Measurements from ENCODE around the gene PXYLP1.

The PXYLP1 gene

DNA sequence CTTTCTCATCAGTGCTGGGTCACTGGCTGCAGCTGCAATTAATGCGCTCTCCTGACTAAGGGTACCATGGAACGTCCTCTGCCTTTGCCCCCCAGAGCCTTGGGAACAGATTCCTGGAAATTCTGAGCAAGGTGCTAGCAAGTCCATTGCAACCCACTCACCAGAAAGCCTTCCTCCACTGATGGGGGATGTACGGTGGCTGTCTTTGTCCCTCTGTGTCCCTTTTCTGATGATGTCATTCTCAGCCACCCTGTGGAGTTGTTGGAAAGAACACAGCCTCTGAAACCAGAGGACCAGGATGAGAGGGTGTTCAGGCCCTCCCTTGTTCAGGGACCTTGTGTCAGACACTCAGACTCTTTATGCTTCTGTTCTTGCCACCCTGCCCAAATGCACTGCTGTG, 98.6 kb downstream of the PXYLP1 start:
- DNase-seq = no peak

DNA sequence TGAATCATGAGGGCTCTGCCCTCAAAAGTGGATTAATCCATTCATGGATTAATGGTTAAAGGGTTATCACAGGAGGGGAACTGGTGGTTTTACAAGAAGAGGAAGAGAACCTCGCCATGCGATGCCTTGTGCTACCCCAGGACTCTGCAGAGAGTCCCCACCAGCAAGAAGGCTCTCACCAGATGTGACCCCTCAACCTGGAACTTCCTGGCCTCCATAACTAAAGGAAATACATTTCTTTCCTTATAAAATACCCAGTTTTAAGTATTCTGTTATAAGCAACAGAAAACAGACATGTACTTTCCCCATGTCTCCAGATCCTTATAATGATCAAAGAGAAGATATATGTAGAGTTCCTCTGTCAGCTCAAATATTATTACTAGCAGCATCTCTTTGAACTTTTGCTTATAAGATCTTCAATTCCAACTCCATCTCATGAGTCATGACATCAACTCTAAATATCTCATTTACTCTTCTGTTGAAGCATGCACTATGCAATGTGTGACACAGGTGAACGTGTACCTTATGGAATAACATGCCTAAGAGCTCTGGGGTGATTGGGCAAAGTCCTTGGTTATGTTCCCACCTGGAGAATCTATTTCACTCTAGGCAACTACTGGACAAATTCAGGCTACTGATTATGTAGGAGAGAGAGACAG, 99.2 kb downstream of the PXYLP1 start:
- DNase-seq = no peak

DNA sequence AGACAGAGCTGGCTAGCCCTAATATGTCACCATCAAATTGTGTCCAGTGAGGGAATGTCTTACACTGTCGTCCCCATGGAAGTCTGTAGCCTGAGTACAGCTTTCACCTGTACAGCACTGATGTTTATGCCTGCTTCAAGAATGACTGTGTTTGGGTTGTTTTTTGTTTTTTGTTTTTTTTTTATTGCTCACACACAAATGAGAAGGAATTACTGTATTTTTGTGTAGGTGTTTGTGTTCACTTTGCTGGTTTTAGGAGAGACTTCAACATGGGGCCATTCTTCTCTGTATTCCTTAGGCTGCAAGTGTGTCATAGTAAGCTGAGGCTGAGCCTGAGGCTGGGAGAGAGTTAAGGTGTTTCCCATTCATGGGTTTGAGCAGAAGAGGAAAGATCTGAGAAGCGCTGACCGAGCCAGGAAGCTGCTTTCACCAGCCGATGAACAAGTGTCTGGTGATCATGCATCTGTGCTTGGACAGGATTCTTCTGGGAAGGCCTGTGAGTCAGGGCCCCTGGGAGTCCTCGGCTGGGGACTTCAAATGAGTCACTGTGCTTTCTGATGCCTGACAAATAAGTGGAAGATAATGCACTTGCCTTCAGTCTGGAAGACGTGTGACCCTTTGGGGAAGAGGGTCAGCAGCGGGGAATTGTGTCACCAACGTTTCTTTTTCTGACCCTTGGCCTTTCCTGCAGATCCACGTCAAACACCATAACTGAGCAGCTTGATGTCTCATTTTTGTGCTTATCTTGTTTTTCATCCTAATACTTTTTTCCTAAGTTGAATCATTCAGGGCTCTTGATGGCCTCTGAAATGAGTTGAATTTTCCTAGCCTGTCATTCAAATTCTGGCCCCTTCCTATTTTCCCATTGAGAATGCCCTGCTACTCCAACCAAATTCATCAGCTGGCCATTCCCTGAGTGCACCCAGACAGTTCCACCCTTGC, 100.0 kb downstream of the PXYLP1 start:
- DNase-seq = no peak

DNA sequence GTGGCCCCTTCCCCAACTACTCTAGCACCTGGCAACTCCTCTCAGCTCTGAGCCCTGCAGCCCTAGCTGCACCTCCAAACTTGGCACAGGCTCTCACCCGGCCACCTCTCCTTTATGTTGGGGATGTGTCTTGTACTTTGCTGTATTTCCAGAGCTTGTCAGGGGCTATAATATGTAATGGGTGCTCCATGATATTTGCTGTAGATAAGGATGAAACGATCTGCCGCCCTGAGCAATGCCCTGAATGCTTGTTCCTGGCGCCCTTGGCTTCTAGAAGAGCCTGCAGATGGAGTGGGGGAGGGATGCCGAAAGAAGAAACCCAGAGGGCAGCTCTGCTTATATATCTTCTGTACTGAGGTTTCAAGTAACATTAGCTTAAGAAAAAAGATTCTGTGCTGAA, 100.8 kb downstream of the PXYLP1 start:
- DNase-seq = no peak

DNA sequence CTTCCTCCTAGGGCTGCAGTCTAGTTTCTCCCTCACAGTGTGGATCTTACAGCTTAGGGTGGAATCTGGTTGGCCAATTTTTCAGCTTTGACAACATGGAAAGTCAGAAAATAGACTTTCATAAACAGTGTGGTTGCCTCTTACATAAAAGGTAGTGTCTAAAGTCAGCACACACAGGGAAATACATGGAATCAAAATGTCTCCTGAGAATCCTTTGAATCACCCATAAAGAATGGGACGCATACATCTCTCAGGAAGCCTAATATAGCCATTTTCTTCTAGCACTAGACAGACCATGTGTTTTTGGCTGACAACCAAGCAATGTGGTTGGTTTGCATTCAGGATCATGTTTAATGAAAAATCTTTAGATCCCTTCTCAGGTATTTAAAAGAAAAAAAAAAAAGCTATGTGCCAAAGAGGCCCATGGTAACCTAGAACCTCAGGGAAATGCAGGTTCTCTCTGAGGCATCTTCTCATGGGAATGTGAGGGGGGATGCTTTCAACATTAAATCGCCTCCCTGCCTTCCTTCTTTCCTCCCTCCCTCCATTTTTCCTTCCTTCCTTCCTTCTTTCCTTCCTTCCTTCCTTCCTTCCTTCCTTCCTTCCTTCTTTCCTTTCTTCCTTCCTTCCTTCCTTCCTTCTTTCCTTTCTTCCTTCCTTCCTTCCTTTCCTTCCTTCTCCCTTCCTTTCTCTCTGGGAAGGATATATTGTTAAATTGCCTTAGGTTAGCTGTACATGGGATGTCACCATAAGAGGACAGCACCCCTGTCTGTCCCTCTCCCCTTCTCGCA, 102.4 kb downstream of the PXYLP1 start:
- DNase-seq = no peak

DNA sequence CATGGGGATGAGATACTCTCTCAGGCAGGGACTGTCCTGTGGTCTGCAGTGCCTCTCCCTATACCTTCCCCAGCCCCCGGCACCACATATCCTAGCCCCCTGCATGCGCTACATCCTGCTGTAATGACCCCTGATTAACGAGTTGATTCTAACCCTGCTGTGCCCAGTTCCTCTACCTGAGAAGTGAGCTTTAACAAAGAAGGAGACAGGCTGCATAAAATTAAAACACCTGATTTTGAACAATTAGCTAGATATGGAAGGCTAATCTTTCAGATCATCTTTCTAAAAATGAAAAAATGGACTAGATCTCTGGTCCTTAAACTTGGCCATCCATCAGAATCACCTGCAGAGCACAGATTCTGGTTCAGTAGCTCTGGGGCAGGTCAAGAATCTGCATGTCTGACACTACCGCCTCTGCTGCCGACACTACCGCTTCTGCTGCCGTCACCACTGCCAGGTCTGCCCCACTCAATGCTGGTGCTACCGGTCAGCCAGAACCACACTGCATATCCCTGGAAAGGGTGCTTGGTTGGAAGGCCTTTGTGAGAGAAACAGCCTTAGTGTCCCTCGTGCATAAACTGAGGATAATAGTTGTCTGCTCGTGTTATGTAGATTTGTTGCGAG, 103.1 kb downstream of the PXYLP1 start:
- no peak for DNase-seq

DNA sequence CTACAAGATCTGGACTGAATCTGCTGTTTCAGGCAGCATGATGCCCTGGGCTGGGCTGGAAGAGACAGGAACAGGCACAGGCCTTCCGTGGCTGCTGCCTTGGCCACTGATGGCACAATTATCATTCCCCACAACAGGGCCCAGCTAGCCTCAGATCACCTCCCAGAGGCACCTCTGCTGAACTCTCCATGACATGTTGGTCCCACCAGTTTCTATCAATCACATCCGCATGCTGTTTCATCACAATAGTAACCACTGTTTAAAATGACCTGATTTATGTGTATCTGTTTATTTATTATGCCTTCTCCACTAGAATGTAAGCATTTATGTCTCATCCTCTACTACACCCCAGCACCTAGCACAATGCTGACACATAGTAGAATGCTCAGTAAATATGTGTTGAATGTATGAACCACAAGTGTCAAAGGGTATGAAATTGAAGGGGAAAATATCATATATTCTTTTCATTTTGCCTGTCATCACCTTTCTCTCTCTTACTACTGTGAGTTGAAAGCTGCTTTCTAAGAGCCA, 104.0 kb downstream of the PXYLP1 start:
- no peak for DNase-seq

DNA sequence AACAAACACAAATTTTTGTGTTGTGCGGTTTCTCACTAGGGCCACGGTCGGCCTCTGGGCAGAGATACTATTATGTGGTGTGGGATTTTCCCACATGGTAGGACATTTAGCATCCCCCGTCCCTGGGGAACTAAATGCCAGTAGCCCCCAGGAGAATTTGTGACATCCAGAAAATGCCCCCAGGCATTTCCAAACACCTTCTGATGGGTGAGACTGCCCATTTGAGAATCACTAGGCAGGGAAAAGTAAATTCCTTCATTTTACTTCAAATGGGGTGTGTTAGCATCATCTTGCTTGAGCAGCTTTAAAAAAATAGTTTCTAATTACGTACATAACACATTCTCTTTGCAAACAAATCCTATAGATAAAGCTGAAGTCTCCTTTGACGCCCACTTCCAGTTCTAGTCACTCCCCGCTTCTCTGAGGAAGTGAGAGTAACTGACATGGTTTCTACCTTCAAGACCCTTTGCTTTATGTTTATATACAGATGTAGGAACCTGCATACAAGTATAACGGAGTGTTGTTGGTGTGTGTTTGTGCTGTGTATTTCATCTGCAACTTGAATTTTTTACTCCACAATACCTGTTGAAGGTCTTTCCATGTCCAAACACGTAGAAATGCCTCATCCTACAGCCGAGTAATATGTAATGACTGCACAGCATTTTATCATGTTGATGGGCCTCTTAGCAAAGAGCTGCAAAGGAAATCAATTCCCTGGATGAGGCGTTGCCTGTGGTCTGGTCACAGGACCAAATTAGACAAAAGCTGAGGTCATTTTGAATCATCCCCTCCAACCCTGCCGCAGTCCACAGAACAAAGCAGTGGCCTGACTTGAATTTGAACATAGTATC, 105.3 kb downstream of the PXYLP1 start:
- DNase-seq = no peak

DNA sequence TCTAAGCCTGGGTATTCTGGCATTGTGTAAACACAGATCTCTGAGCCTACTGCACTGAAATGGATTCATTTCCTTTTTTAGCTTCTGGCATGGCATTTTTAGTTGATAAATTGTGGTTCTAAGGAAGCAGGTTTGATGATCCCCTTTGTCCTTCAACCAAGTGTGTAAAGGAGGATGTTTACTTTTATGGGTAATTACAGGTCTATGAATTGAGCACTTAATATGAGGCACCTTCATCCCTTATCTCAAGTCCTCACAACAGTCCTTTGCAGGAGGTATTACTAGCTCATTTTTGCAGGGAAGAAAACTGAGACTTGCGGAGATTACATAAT, 105.9 kb downstream of the PXYLP1 start:
- DNase-seq = no peak

DNA sequence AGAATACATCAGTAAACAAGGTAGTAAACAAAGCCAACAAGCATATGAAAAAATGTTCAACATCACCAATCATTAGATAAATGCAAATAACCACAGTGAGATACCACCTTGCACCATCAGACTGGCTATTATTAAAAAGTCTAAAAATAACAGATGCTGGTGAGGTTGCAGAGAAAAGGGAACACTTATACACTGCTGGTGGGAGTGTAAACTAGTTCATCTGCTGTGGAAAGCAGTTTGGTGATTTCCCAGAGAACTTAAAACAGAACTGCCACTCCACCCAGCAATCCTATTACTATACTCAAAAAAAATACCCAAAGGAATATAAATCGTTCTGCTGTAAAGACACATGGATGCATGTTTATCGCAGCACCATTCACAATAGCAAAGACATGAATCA, 106.4 kb downstream of the PXYLP1 start:
- DNase-seq = no peak

DNA sequence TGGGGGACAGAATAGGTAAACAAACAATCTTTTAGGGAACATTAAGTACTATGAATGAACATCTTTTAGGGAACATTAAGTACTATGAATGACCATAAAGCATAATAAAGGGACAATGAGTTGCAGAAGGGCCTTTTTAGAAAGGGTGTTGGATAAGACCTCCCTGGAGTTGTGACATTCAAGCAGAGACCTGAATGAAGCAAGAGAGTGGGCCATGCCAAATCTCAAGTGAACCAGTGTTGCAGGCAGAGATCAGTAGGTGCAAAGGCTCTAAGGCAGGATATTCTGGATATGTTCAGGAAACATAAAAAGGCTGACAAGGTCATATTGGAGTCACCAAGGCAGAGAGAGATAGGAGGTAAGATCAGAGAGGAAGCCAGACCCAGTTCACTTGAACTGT, 107.3 kb downstream of the PXYLP1 start:
- DNase-seq = no peak

DNA sequence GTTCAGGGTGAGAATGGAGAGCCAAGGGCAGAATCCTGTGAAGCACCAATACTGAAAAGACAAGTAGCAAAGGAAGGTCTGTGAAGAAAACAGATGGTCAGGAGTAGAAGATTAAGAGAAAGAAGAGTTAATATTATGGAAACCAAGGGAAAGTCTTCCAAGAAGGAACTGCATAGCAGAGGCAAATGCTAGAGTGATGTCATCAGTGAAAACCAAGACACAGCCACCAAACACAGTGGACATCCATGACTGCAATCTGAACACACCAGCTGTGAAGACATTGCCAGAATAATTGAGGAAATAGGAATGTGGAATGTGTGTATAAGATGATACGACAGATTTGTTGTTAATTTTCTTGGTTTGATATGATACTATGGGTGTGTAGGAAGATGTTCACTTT, 109.9 kb downstream of the PXYLP1 start:
- no peak for DNase-seq

DNA sequence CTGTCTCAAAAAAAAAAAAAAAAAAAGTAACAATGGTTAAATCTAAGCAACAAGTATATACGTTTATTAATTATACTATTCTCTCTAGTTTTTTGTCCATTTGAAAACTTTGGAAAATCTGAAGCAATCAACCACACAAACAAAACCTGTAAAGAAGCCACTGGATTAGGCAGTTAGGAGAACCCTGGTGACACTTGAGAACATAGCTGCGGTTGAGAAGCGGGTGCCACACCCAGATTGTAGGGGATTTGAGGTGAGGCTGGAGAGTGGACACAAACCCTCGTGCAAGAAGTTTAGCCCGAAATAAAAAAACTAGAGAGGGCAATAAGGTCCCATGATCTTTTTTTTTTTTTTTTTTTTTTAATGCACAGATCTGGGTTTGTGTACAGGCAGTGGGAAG, 110.8 kb downstream of the PXYLP1 start:
- no peak for DNase-seq

DNA sequence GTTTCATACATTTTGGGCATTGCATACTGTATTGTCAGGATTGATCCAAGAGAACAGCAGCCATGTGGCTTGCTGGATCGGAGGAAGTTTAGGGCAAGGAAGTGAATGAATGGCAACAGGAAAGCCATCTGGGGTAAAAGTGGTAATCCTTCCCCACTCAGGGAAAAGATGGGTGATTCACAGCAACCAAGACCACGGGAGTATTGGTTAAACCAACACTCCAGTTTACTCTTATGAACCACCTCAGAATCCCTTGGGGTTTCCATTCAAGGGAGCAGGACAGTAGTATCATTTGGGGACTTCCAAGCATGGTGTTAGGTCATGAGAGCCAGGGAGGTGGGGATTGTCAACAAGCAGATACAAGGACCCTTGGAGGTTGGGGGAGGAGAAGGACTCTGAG, 111.5 kb downstream of the PXYLP1 start:
- DNase-seq = no peak

DNA sequence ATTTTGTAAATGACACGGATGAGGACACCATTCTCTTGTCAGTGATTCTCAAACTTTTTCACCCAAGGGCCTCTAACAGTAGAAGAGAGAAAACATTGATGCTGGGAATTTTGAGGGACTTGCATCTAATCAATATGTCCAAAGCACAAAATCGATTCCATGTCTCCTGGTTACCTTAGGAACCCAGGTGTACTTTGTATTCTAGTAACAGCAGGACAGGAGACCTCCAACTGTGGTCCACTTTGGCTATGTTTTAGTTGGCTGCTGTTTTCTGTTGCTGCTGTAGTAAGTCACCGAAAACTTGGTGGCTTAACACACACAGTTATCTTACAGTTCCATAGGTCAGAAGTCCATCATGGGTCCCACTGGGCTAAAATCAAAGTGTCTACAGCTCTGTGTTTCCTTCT, 112.2 kb downstream of the PXYLP1 start:
- DNase-seq = no peak
